GM18519 (cell line): Measurements from ENCODE around the gene NPAT.
A peak's percentile ranks its signal among the peaks of the same experiment; 100 is the strongest.

Experiments used
- ATAC-seq: cut with Tn5 transposase; IDR thresholded peaks from one replicate; pipeline ENCODE4 v1.9.1; 2021; ENCODE audit warnings: mild to moderate bottlenecking, moderate library complexity; ENCODE audit not compliant: unreplicated experiment, low FRiP score

The NPAT gene

GRCh38 chr11:108220721-108221336 lies 1.6 kb downstream of the NPAT start:
- ATAC-seq: no peak

GRCh38 chr11:108218912-108219783 lies 3.3 kb downstream of the NPAT start:
- ATAC-seq: no peak

GRCh38 chr11:108218455-108218854 lies 4.0 kb downstream of the NPAT start:
- no peak for ATAC-seq

GRCh38 chr11:108216988-108217387 lies 5.5 kb downstream of the NPAT start:
- no peak for ATAC-seq

GRCh38 chr11:108213784-108214183 lies 8.7 kb downstream of the NPAT start:
- no peak for ATAC-seq

- no peak for ATAC-seq
These were observed 12.0 kb downstream of the NPAT start for GRCh38 chr11:108210441-108210840.

GRCh38 chr11:108207683-108208060 lies 14.8 kb downstream of the NPAT start:
- ATAC-seq: no peak

- ATAC-seq: no peak
These were observed 15.3 kb downstream of the NPAT start for GRCh38 chr11:108206969-108207682.

GRCh38 chr11:108206171-108206570 lies 16.3 kb downstream of the NPAT start:
- no peak for ATAC-seq

GRCh38 chr11:108204929-108205499 lies 17.4 kb downstream of the NPAT start:
- no peak for ATAC-seq

- no peak for ATAC-seq
These were observed 18.1 kb downstream of the NPAT start for GRCh38 chr11:108204376-108204775.

- ATAC-seq: no peak
These were observed 19.4 kb downstream of the NPAT start for GRCh38 chr11:108203075-108203474.

GRCh38 chr11:108199446-108200321 lies 22.8 kb downstream of the NPAT start:
- ATAC-seq: peak; percentile 53

- ATAC-seq: no peak
These were observed 23.6 kb downstream of the NPAT start for GRCh38 chr11:108198833-108199232.

GRCh38 chr11:108197351-108197750 lies 25.1 kb downstream of the NPAT start:
- no peak for ATAC-seq

GRCh38 chr11:108196901-108197300 lies 25.5 kb downstream of the NPAT start:
- ATAC-seq: no peak

- no peak for ATAC-seq
These were observed 28.7 kb downstream of the NPAT start for GRCh38 chr11:108193725-108194124.

- no peak for ATAC-seq
These were observed 44.9 kb downstream of the NPAT start for GRCh38 chr11:108177570-108177969.

- ATAC-seq: no peak
These were observed 52.3 kb downstream of the NPAT start for GRCh38 chr11:108170184-108170583.

- no peak for ATAC-seq
These were observed 54.8 kb downstream of the NPAT start for GRCh38 chr11:108167624-108168023.
